Stimulated activated CD4-positive, alpha-beta T cell treated with anti-CD3 and anti-CD28 coated beads, Interleukin-1b, Interleukin-23, amount 100 ng/mL, for 1 hour (primary cell): Measurements from ENCODE around the gene LGALS9.
"Not testable (repeated sequence)": the region's sequence is repeated elsewhere in the genome, so short reads cannot be mapped to it uniquely, and the experiment has no call there.

Experiments
- DNase-seq, 2 donors: peaks; one replicate each; pipeline ENCODE4 v3.0.0-alpha.2; 2020; ENCODE audit warnings: low read depth in 2 of 2

The LGALS9 gene

GRCh38 chr17:27677191-27677590 is 46.2 kb downstream of the LGALS9 start:
- DNase-seq = no peak

- not testable (repeated sequence) for DNase-seq
Measured at GRCh38 chr17:27686322-27686721, 55.3 kb downstream of the LGALS9 start.

DNA sequence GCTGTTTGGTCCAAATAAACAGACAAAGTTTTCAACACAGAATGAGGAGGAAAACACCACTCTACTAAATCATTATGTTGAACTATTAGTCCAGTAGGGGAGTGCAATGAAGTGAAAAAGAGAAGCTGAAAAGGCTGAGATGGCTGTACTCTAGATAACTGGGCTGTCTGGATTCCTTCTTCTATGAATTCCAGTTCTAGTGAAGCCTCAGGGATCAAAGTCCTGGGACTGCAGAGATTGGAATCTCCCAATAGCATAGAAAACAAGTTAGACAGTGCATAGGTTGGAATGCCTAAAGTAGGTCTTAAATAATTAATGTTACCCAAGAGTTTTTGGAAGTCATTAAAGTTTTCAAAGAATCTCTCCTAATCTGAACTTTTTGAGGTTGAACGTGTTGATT is 59.9 kb downstream of the LGALS9 start:
- DNase-seq = no peak

- not testable (repeated sequence) for DNase-seq
Measured at GRCh38 chr17:27695254-27695814, 64.3 kb downstream of the LGALS9 start.
